ENCODE results near the gene FBH1.

The FBH1 gene

GRCh38 chr10:5929442-5929841, 39.4 kb downstream of the FBH1 start:
- peaks cover 68% of the 10 kb centered on the region for H3K36me3 ChIP-seq (ENCODE audit: insufficient read depth, low read length)
- H3K79me2 ChIP-seq (ENCODE audit: insufficient read depth, low read length): no peaks in the 10 kb centered on the region
- no peak for TF ChIP-seq EZH2 (IDR thresholded peaks at IDR 0.05; ENCODE audit: borderline replicate concordance, low read length)
- TF ChIP-seq CTCF (IDR thresholded peaks at IDR 0.05; ENCODE audit: low read length): no peak

GRCh38 chr10:5930272-5930671, 40.2 kb downstream of the FBH1 start:
- no peak for TF ChIP-seq CTCF (IDR thresholded peaks at IDR 0.05; ENCODE audit: low read length)
- Histone ChIP-seq H2AFZ (ENCODE audit: low read length) (no peak overlapping the region), H3K9me3 (ENCODE audit: low read length) (no peaks in the 10 kb centered on the region), H3K27ac (ENCODE audit: low read depth, low read length, poor library complexity, severe bottlenecking) (no peak overlapping the region), H3K4me2 (ENCODE audit: low read length) (no peak overlapping the region), H3K36me3 (ENCODE audit: insufficient read depth, low read length) (peaks cover 64% of the 10 kb centered on the region), H4K20me1 (ENCODE audit: insufficient read depth, low read length) (no peaks in the 10 kb centered on the region), H3F3A (ENCODE audit: insufficient read depth, low read length) (no peaks in the 10 kb centered on the region), H3K9ac (ENCODE audit: low read length) (no peak overlapping the region), H3K27me3 (ENCODE audit: insufficient read depth, low read length) (no peaks in the 10 kb centered on the region), H3K9me2 (ENCODE audit: low read depth, low read length) (no peaks in the 10 kb centered on the region), H3K4me1 (ENCODE audit: insufficient read depth, low read length, severe bottlenecking) (no peaks in the 10 kb centered on the region), H3K79me2 (ENCODE audit: insufficient read depth, low read length) (no peaks in the 10 kb centered on the region), H3K4me3 (ENCODE audit: low read depth, low read length, poor library complexity, severe bottlenecking) (no peak overlapping the region)

More at GRCh38 chr10:5929442-5929841, 39.4 kb downstream of the FBH1 start:
- Histone ChIP-seq H3K9me2 (ENCODE audit: low read depth, low read length) (no peaks in the 10 kb centered on the region), H3K4me2 (ENCODE audit: low read length) (no peak overlapping the region), H3K27ac (ENCODE audit: low read depth, low read length, poor library complexity, severe bottlenecking) (no peak overlapping the region), H3K4me1 (ENCODE audit: insufficient read depth, low read length, severe bottlenecking) (no peaks in the 10 kb centered on the region), H3K4me3 (ENCODE audit: low read depth, low read length, poor library complexity, severe bottlenecking) (no peak overlapping the region), H2AFZ (ENCODE audit: low read length) (no peak overlapping the region), H3K9ac (ENCODE audit: low read length) (no peak overlapping the region), H3K27me3 (ENCODE audit: insufficient read depth, low read length) (no peaks in the 10 kb centered on the region), H3F3A (ENCODE audit: insufficient read depth, low read length) (no peaks in the 10 kb centered on the region), H3K9me3 (ENCODE audit: low read length) (no peaks in the 10 kb centered on the region), H4K20me1 (ENCODE audit: insufficient read depth, low read length) (no peaks in the 10 kb centered on the region)

- no peaks in the 10 kb centered on the region for H3K9me2 ChIP-seq (ENCODE audit: low read depth, low read length)
- no peak overlapping the region for H2AFZ ChIP-seq (ENCODE audit: low read length)
- H3K4me3 ChIP-seq (ENCODE audit: low read depth, low read length, poor library complexity, severe bottlenecking): no peak overlapping the region
- no peaks in the 10 kb centered on the region for H3K27me3 ChIP-seq (ENCODE audit: insufficient read depth, low read length)
- H3K4me2 ChIP-seq (ENCODE audit: low read length): no peak overlapping the region
- no peaks in the 10 kb centered on the region for H3K4me1 ChIP-seq (ENCODE audit: insufficient read depth, low read length, severe bottlenecking)
- no peaks in the 10 kb centered on the region for H4K20me1 ChIP-seq (ENCODE audit: insufficient read depth, low read length)
- TF ChIP-seq CTCF (IDR thresholded peaks at IDR 0.05; ENCODE audit: low read length) (no peak), EZH2 (IDR thresholded peaks at IDR 0.05; ENCODE audit: borderline replicate concordance, low read length) (no peak)
- no peaks in the 10 kb centered on the region for H3K9me3 ChIP-seq (ENCODE audit: low read length)
- no peak overlapping the region for H3K9ac ChIP-seq (ENCODE audit: low read length)
- H3K27ac ChIP-seq (ENCODE audit: low read depth, low read length, poor library complexity, severe bottlenecking): no peak overlapping the region
- no peaks in the 10 kb centered on the region for H3F3A ChIP-seq (ENCODE audit: insufficient read depth, low read length)
- H3K79me2 ChIP-seq (ENCODE audit: insufficient read depth, low read length): no peaks in the 10 kb centered on the region
- H3K36me3 ChIP-seq (ENCODE audit: insufficient read depth, low read length): peaks cover 65% of the 10 kb centered on the region
Measured at GRCh38 chr10:5932345-5932744, 42.3 kb downstream of the FBH1 start.

All from OCI-LY1 (cell line).